Measurements from ENCODE around the gene ITGB6. TPM values are rescaled to one million over a fixed set of nuclear protein-coding genes. Genes with fewer than 3 reads are reported as not detected.
A peak's percentile ranks its signal among the peaks of the same experiment; 100 is the strongest.

The ITGB6 gene
- total RNA-seq, 2 donors from 2014 or later, result 7.3 to 12.3 TPM

DNA sequence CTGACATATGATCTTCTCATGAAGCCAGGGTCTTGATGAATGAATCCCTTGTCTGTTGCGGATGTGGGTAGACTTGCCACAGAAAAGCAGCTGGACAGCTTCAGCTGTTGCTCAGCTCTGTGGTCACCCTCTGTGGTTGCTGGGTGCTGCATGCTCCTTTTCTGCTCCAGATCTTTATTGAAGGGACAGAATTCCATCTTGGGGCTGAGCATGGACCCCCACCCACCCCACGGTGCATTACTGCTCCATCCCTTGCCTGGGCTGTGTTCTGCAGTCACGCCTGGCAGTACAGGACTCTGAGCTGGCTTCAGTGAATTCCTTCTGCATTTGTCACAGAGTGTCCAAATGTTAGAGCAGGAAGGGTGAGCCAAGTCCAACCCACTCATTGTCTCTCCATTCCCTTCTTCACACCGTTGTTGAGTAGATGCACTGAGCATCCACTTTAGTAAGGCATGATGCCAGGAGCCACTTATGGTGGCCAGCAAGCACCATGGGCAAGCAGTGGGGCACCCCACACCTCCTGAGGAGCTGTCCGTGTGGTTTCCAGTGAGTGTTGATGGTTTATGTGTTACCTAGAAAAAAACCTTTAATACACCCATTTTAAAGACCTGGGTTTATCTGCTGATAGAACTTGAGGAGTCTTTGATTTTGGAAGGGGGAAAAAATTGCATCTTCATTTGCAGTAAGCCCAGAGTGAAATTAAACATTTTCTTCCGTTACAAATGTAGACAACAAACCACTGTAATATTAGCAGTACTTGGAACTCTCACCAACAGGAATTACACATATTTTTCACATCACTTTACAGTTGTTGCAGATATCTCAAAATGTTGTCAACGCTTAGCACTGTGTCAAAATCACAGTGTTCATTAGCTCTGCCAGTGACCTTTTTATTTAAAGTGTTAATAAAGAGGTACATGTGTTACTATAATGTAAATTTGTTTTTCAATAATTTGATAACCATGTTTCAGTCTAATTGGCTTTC lies 14.7 kb upstream of the ITGB6 start:
- H3K27me3 ChIP-seq (replicated peaks; ENCODE audit: insufficient read depth), result no peaks in the 10 kb centered on the region
- H3K4me1 ChIP-seq (replicated peaks), result no peaks in the 10 kb centered on the region
- no peak overlapping the region for H3K4me3 ChIP-seq
- TF ChIP-seq, protein P1, sequence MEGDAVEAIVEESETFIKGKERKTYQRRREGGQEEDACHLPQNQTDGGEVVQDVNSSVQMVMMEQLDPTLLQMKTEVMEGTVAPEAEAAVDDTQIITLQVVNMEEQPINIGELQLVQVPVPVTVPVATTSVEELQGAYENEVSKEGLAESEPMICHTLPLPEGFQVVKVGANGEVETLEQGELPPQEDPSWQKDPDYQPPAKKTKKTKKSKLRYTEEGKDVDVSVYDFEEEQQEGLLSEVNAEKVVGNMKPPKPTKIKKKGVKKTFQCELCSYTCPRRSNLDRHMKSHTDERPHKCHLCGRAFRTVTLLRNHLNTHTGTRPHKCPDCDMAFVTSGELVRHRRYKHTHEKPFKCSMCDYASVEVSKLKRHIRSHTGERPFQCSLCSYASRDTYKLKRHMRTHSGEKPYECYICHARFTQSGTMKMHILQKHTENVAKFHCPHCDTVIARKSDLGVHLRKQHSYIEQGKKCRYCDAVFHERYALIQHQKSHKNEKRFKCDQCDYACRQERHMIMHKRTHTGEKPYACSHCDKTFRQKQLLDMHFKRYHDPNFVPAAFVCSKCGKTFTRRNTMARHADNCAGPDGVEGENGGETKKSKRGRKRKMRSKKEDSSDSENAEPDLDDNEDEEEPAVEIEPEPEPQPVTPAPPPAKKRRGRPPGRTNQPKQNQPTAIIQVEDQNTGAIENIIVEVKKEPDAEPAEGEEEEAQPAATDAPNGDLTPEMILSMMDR (IDR thresholded peaks at IDR 0.05), result no peak
- no peak for TF ChIP-seq POLR2A (IDR thresholded peaks at IDR 0.05)
- no peak for TF ChIP-seq POLR2AphosphoS5 (IDR thresholded peaks at IDR 0.05)
- H3K9me3 ChIP-seq, result no peaks in the 10 kb centered on the region
- intact Hi-C loops (cut with DNase I), result no loop called here
- peak; percentile 16 for DNase-seq (ENCODE audit: low spot score)
- WGBS, result 45% methylated on average over 7 of the region's 7 CpGs
- no peaks in the 10 kb centered on the region for H3K36me3 ChIP-seq
- H3K27ac ChIP-seq, result no peak overlapping the region

DNA sequence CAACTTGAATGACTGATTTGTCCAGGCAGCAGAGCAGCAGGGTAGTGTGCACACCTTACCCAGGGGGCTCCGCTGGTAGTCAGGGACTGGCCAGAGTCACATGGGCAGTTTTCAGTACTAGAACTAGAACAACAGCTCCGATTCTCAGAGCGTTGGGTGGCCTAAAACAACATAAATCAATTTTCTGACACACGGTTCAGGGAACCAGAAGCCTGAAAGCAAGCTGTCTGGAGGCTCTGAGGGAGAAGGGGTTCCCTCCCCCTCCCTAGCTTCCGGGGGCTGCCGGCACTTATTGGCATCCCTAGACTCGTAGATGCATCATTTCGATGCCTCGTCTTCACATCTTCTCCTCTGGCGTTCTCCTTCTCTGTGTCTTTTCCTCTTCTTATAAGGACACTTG lies 13.4 kb upstream of the ITGB6 start:
- Histone ChIP-seq H3K9me3 (no peaks in the 10 kb centered on the region), H3K36me3 (no peaks in the 10 kb centered on the region), H3K27ac (no peak overlapping the region), H3K4me1 (replicated peaks) (no peaks in the 10 kb centered on the region), H3K27me3 (replicated peaks; ENCODE audit: insufficient read depth) (no peaks in the 10 kb centered on the region), H3K4me3 (no peak overlapping the region)
- intact Hi-C loops (cut with DNase I), result no loop called here
- WGBS, result 84% methylated on average over 10 of the region's 10 CpGs
- no peak for DNase-seq (ENCODE audit: low spot score)
- TF ChIP-seq, protein P1 (IDR thresholded peaks at IDR 0.05), result no peak
- TF ChIP-seq POLR2AphosphoS5 (IDR thresholded peaks at IDR 0.05), result no peak
- no peak for TF ChIP-seq POLR2A (IDR thresholded peaks at IDR 0.05)

DNA sequence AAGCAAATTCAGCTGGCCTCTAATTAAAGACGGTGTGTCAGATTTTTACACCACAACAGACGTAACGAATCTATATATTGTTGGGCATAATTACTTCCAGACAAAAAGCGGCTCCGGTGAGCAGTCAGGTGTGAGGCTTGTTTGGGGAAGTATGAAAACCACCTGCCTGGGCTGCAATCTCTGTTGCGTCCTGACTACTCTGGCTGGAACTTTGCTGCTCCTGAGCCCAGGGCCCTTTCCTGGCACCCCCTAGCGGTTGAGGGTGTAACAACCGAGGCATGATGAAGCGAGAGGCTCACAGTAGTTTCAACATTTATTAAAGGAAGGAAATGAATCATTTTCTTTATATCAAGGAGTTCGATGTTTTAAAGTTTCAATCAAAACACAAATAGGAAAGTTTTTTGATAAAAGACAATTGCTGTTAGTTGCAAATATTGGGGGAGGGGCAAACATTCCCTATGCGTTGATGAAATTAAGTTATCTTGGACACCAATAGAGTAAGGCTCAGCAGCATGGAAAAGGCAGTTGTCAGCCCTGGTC lies 10.6 kb upstream of the ITGB6 start:
- TF ChIP-seq, protein P1 (IDR thresholded peaks at IDR 0.05), result peak; percentile 20 to 51 (median 48)
- TF ChIP-seq POLR2A (IDR thresholded peaks at IDR 0.05) (no peak), POLR2AphosphoS5 (IDR thresholded peaks at IDR 0.05) (no peak)
- Histone ChIP-seq H3K4me1 (replicated peaks) (no peaks in the 10 kb centered on the region), H3K9me3 (no peaks in the 10 kb centered on the region), H3K4me3 (no peak overlapping the region), H3K36me3 (no peaks in the 10 kb centered on the region), H3K27ac (no peak overlapping the region), H3K27me3 (replicated peaks; ENCODE audit: insufficient read depth) (no peaks in the 10 kb centered on the region)
- intact Hi-C loops (cut with DNase I), result no loop called here
- DNase-seq (ENCODE audit: low spot score), result peak; percentile 37
- WGBS, result 69% methylated on average over 11 of the region's 11 CpGs

DNA sequence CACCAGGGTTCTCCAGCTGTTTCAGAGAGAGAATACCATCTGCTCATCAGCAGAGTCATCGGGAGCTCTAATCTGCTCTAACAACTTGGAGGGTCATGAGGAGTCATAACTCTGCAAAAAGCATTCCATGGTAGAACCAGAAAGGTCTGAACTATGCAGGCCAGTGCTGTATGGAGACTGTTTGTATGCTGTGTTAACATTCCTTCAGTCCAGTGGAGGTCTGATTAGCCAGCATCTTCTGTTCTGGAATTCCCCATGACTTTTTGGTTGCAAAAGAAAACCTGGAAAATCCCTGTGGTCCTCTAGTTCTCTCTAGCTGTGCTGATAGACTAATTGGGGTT lies 9.4 kb upstream of the ITGB6 start:
- 74% methylated on average over 1 of the region's 1 CpG for WGBS
- Histone ChIP-seq H3K4me3 (no peak overlapping the region), H3K4me1 (replicated peaks) (no peaks in the 10 kb centered on the region), H3K9me3 (no peaks in the 10 kb centered on the region), H3K27ac (no peak overlapping the region), H3K27me3 (replicated peaks; ENCODE audit: insufficient read depth) (no peaks in the 10 kb centered on the region), H3K36me3 (no peaks in the 10 kb centered on the region)
- no peak for TF ChIP-seq POLR2AphosphoS5 (IDR thresholded peaks at IDR 0.05)
- TF ChIP-seq, protein P1 (IDR thresholded peaks at IDR 0.05), result no peak
- TF ChIP-seq POLR2A (IDR thresholded peaks at IDR 0.05), result no peak
- DNase-seq (ENCODE audit: low spot score), result no peak
- intact Hi-C loops (cut with DNase I), result no loop called here
